ENCODE results near the gene NAV3. TPM values are rescaled to one million over a fixed set of nuclear protein-coding genes. Genes with fewer than 3 reads are reported as not detected.

Gene NAV3
- total and polyA plus RNA-seq, 9 of the 15 experiments (the other 6 are each of a cell fraction or from before 2014, with no cell fraction given) = 0.04 TPM; not detected in 8

GRCh38 chr12:77979597-77980250, 149.0 kb downstream of the NAV3 start (continued):
- TF ChIP-seq NEUROD1 (IDR thresholded peaks at IDR 0.05; ENCODE audit: borderline replicate concordance, low read depth, low read length, partially characterized antibody) (no peak), UBTF (IDR thresholded peaks at IDR 0.05; ENCODE audit: borderline replicate concordance in 1 of 2, low read depth in 2 of 2, low read length in 2 of 2) (no peak), USF1 (CRISPR knock-in tag; IDR thresholded peaks at IDR 0.05) (no peak), GTF2E2 (tag; IDR thresholded peaks at IDR 0.05) (no peak), IRF1 (CRISPR knock-in tag; IDR thresholded peaks at IDR 0.05; ENCODE audit: borderline replicate concordance) (no peak)

GRCh38 chr12:77980782-77981181, 150.1 kb downstream of the NAV3 start:
- BruUV-seq (replicated peaks) = no TSS peak
- WGBS (ENCODE audit: insufficient coverage, low coverage, missing lambda C conversion rate) = 0% methylated on average over 2 of the region's 2 CpGs
- in situ Hi-C loops (cut with MboI) (no loop called here), intact Hi-C loops (cut with micrococcal nuclease) (no loop called here)
- no peak for FAIRE-seq
- Histone ChIP-seq H3K9ac (ENCODE audit: insufficient read depth in 1 of 2, low read depth in 2 of 2, low read length in 2 of 2) (no peak overlapping the region), H3K27ac (ENCODE audit: extremely low read depth, low read depth, low read length) (no peak overlapping the region), H3K36me3 (ENCODE audit: control insufficient read depth, insufficient read depth, low read length) (no peaks in the 10 kb centered on the region), H3K27me3 (ENCODE audit: control insufficient read depth in 2 of 2, insufficient read depth in 2 of 2, low read length in 2 of 2) (no peaks in the 10 kb centered on the region), H2AFZ (ENCODE audit: low read depth, low read length) (no peak overlapping the region), H4K20me1 (replicated peaks; ENCODE audit: control insufficient read depth, insufficient read depth, low read length) (no peaks in the 10 kb centered on the region), H3K4me3 (no peak overlapping the region), H3K79me2 (ENCODE audit: control insufficient read depth, insufficient read depth, low read length) (no peaks in the 10 kb centered on the region), H3K9me1 (ENCODE audit: control insufficient read depth, insufficient read depth, low read length) (no peaks in the 10 kb centered on the region), H3K4me1 (replicated peaks in 1 of 2; ENCODE audit: control insufficient read depth in 2 of 2, insufficient read depth in 2 of 2, low read length in 2 of 2) (no peaks in the 10 kb centered on the region), H3K9me3 (replicated peaks; ENCODE audit: control insufficient read depth, insufficient read depth, low read depth, low read length) (no peaks in the 10 kb centered on the region), H3K4me2 (ENCODE audit: insufficient read depth, low read length) (no peak overlapping the region)
- ChIA-PET CTCF (ENCODE audit: low intra/inter-chr PET ratio) (no interaction called here), POLR2A (no interaction called here)
- DNase-seq (ENCODE audit: extremely low read depth in 1 of 4, low spot score in 3 of 4) = no peak
- no peak for ATAC-seq
- TF ChIP-seq THAP12 (CRISPR knock-in tag; IDR thresholded peaks at IDR 0.05) (no peak), ZNF511 (CRISPR knock-in tag; IDR thresholded peaks at IDR 0.05) (no peak), GMEB1 (CRISPR knock-in tag; IDR thresholded peaks at IDR 0.05) (no peak), CEBPG (CRISPR knock-in tag; IDR thresholded peaks at IDR 0.05) (no peak), CEBPG (tag; conservative IDR thresholded peaks at IDR 0.05 in 1 of 2, IDR thresholded peaks at IDR 0.05 in 1 of 2) (no peak), FOS (IDR thresholded peaks at IDR 0.05; ENCODE audit: extremely low read depth, insufficient read length) (no peak)
